H1 (cell line): ENCODE data around the gene HP1BP3. TPM values are rescaled to one million over a fixed set of nuclear protein-coding genes. Genes with fewer than 3 reads are reported as not detected.

Source experiments
- CTCF ChIA-PET: fragments of 300-600 bp; sonication (Branson Sonifier 250); formaldehyde crosslinking; loops from one replicate; lab custom pipeline; 2021; ENCODE audit not compliant: partially characterized antibody; lab: Charles Lee
- POLR2A ChIA-PET: fragments of 300-600 bp; sonication (Branson Sonifier 250); formaldehyde crosslinking; loops from one replicate; lab custom pipeline; 2021; ENCODE audit warnings: inconsistent platforms; ENCODE audit not compliant: partially characterized antibody; lab: Charles Lee
- DNase-seq, 2 experiments: peaks; one replicate each; pipeline versions ENCODE4 v3.0.0 to v3.0.0-alpha.2; 2010 to 2022; ENCODE audit warnings: low spot score in 2 of 2, low read depth in 1 of 2, mixed read lengths in 1 of 2
- FAIRE-seq: peaks from 2 replicates; lab custom pipeline; 2011; peaks lifted over from hg19 to GRCh38; lab: Jason Lieb, UNC
- H2AFZ ChIP-seq: 2 replicates; pipeline ENCODE4 v1.8.1; 2012; ENCODE audit warnings: low read length, inconsistent platforms
- H2AK5ac ChIP-seq: 2 replicates; pipeline ENCODE4 v1.6.1; 2013; ENCODE audit warnings: low read depth, low read length
- H2BK120ac ChIP-seq: replicated peaks from 2 replicates; pipeline ENCODE3; 2013; ENCODE audit warnings: low read depth, low read length, inconsistent platforms
- H2BK12ac ChIP-seq: 2 replicates; pipeline ENCODE4 v1.6.1; 2013; ENCODE audit warnings: low read depth, low read length
- H2BK15ac ChIP-seq: 2 replicates; pipeline ENCODE4 v1.6.1; 2013; ENCODE audit warnings: low read length
- H2BK20ac ChIP-seq: 2 replicates; pipeline ENCODE4 v1.6.1; 2013; ENCODE audit warnings: low read length
- H2BK5ac ChIP-seq: 2 replicates; pipeline ENCODE4 v1.6.1; 2013; ENCODE audit warnings: low read depth, low read length
- H3K14ac ChIP-seq: 2 replicates; pipeline ENCODE4 v1.6.1; 2013; ENCODE audit warnings: inconsistent platforms; ENCODE audit not compliant: insufficient read length
- H3K18ac ChIP-seq: 2 replicates; pipeline ENCODE4 v1.6.1; 2013; ENCODE audit warnings: low read length; ENCODE audit errors: extremely low read depth
- H3K23ac ChIP-seq: 2 replicates; pipeline ENCODE4 v1.6.1; 2013; ENCODE audit warnings: inconsistent platforms; ENCODE audit not compliant: insufficient read length
- H3K23me2 ChIP-seq: 2 replicates; pipeline ENCODE4 v1.6.1; 2013; ENCODE audit warnings: low read depth, low read length
- H3K27ac ChIP-seq: 2 replicates; pipeline ENCODE4 v1.6.1; 2011; ENCODE audit warnings: low read depth, low read length, inconsistent platforms
- H3K27me3 ChIP-seq, 4 experiments: replicated peaks in 1 of 4; 1 replicate in 1 of 4; 2 replicates in 3 of 4; pipeline versions ENCODE4 v1.6.1 to v1.8.1; 2011 to 2013; ENCODE audit warnings: low read length in 3 of 4, mild to moderate bottlenecking in 3 of 4, inconsistent platforms in 2 of 4, mixed read lengths in 2 of 4, moderate library complexity in 1 of 4; ENCODE audit not compliant: control insufficient read depth in 3 of 4, insufficient read depth in 3 of 4; ENCODE audit errors: extremely low read depth in 1 of 4
- H3K36me3 ChIP-seq, 4 experiments: 2 replicates each; pipeline versions ENCODE4 v1.6.1 to v1.8.1; 2011 to 2013; ENCODE audit warnings: mild to moderate bottlenecking in 4 of 4, low read length in 3 of 4, moderate library complexity in 2 of 4, control low read depth in 1 of 4, inconsistent platforms in 1 of 4; ENCODE audit not compliant: insufficient read depth in 4 of 4, control insufficient read depth in 2 of 4
- H3K4ac ChIP-seq: replicated peaks from 2 replicates; pipeline ENCODE3; 2013; ENCODE audit warnings: low read length, low read depth, mixed read lengths, inconsistent platforms; ENCODE audit not compliant: insufficient read length
- H3K4me1 ChIP-seq, 4 experiments: replicated peaks in 1 of 4; 1 replicate in 1 of 4; 2 replicates in 3 of 4; pipeline versions ENCODE4 v1.6.1 to v1.8.1; 2011 to 2013; ENCODE audit warnings: low read length in 3 of 4, inconsistent platforms in 2 of 4, mixed read lengths in 1 of 4; ENCODE audit not compliant: insufficient read depth in 4 of 4, control insufficient read depth in 3 of 4
- H3K4me2 ChIP-seq, 2 experiments: 2 replicates each; pipeline versions ENCODE4 v1.6.1 to v1.8.1; 2011 to 2013; ENCODE audit warnings: low read depth in 2 of 2, low read length in 2 of 2, control low read depth in 1 of 2, inconsistent platforms in 1 of 2, mild to moderate bottlenecking in 1 of 2; ENCODE audit not compliant: insufficient read depth in 1 of 2
- H3K4me3 ChIP-seq, 4 experiments: fragments of 200-600, 300-600 bp in 1 of 4; sonication (generic), shearing (Covaris generic), sonication (Bioruptor Twin) in 1 of 4; 2 replicates each; pipeline versions ENCODE4 v1.5.1 to v1.8.1; 2011 to 2016; ENCODE audit warnings: low read length in 4 of 4, low read depth in 3 of 4, control low read depth in 2 of 4, inconsistent platforms in 2 of 4, mild to moderate bottlenecking in 2 of 4, mixed read lengths in 1 of 4, moderate library complexity in 1 of 4; ENCODE audit not compliant: insufficient read depth in 2 of 4; ENCODE audit errors: extremely low read depth in 1 of 4
- H3K56ac ChIP-seq: replicated peaks from 2 replicates; pipeline ENCODE3; 2013; ENCODE audit warnings: low read depth, mild to moderate bottlenecking, mixed read lengths, low read length, inconsistent platforms; ENCODE audit not compliant: insufficient read length
- H3K79me1 ChIP-seq: 2 replicates; pipeline ENCODE4 v1.6.1; 2013; ENCODE audit warnings: low read depth, low read length, control low read depth
- H3K79me2 ChIP-seq, 2 experiments: 2 replicates each; pipeline versions ENCODE4 v1.6.1 to v1.8.1; 2012 to 2013; ENCODE audit warnings: low read length in 2 of 2, mild to moderate bottlenecking in 2 of 2, inconsistent platforms in 1 of 2; ENCODE audit not compliant: insufficient read depth in 2 of 2, control insufficient read depth in 1 of 2
- H3K9ac ChIP-seq, 4 experiments: replicated peaks in 1 of 4; 1 replicate in 1 of 4; 2 replicates in 3 of 4; pipeline versions ENCODE4 v1.6.1 to v1.8.1; 2011 to 2013; ENCODE audit warnings: low read depth in 3 of 4, low read length in 3 of 4, control low read depth in 2 of 4, mild to moderate bottlenecking in 2 of 4, moderate library complexity in 2 of 4, inconsistent platforms in 1 of 4; ENCODE audit errors: extremely low read depth in 1 of 4
- H3K9me3 ChIP-seq, 2 experiments: 2 replicates each; pipeline versions ENCODE4 v1.6.1 to v1.8.1; 2012 to 2013; ENCODE audit warnings: mild to moderate bottlenecking in 2 of 2, moderate library complexity in 2 of 2, control low read depth in 1 of 2, inconsistent platforms in 1 of 2, low read depth in 1 of 2, low read length in 1 of 2, mixed read lengths in 1 of 2; ENCODE audit not compliant: insufficient read depth in 2 of 2
- H4K20me1 ChIP-seq, 2 experiments: replicated peaks in 1 of 2; 2 replicates each; pipeline versions ENCODE3 to v1.8.1; 2011 to 2013; ENCODE audit warnings: inconsistent platforms in 2 of 2, low read length in 2 of 2, mild to moderate bottlenecking in 1 of 2; ENCODE audit not compliant: insufficient read depth in 2 of 2, control insufficient read depth in 1 of 2
- H4K5ac ChIP-seq: 2 replicates; pipeline ENCODE4 v1.6.1; 2013; ENCODE audit warnings: low read length, low read depth, mixed read lengths, inconsistent platforms; ENCODE audit not compliant: insufficient read length
- H4K8ac ChIP-seq: 2 replicates; pipeline ENCODE4 v1.8.0; 2013; ENCODE audit warnings: mild to moderate bottlenecking, moderate library complexity, low read length, inconsistent platforms; ENCODE audit not compliant: insufficient read depth; ENCODE audit errors: extremely low read depth
- H4K91ac ChIP-seq: replicated peaks from 2 replicates; pipeline ENCODE3; 2013; ENCODE audit warnings: low read length, mixed read lengths, inconsistent platforms; ENCODE audit not compliant: insufficient read length
- BRCA1 ChIP-seq: IDR thresholded peaks from 2 replicates; pipeline ENCODE4 v1.6.1; 2012; ENCODE audit warnings: low read depth, low read length, improper control_type of control experiment
- CHD1 ChIP-seq: IDR thresholded peaks from 2 replicates; pipeline ENCODE4 v1.6.1; 2012; ENCODE audit warnings: low read depth, low read length, improper control_type of control experiment
- HDAC6 ChIP-seq: IDR thresholded peaks from one replicate; pipeline ENCODE4 v1.7.1; 2012; ENCODE audit warnings: low read depth, mild to moderate bottlenecking, inconsistent platforms, low read length, moderate library complexity
- MAFK ChIP-seq: IDR thresholded peaks from 2 replicates; pipeline ENCODE4 v1.6.1; 2012; ENCODE audit warnings: low read depth, mild to moderate bottlenecking, improper control_type of control experiment, low read length
- NRF1 ChIP-seq: IDR thresholded peaks from 2 replicates; pipeline ENCODE4 v1.6.1; 2011; ENCODE audit warnings: mild to moderate bottlenecking, low read depth, low read length, improper control_type of control experiment
- POLR2AphosphoS5 ChIP-seq: IDR thresholded peaks from 2 replicates; pipeline ENCODE4 v1.6.1; 2011; ENCODE audit warnings: low read depth, low read length
- RBBP5 ChIP-seq: IDR thresholded peaks from 2 replicates; pipeline ENCODE4 v1.7.1; 2012; ENCODE audit warnings: low read depth, mild to moderate bottlenecking, inconsistent platforms, low read length, moderate library complexity, borderline replicate concordance
- RXRA ChIP-seq: IDR thresholded peaks from 2 replicates; pipeline ENCODE4 v1.6.1; 2011; ENCODE audit warnings: low read depth, mild to moderate bottlenecking, low read length, moderate library complexity; ENCODE audit not compliant: insufficient read depth
- SIX5 ChIP-seq: IDR thresholded peaks from 2 replicates; pipeline ENCODE4 v1.6.1; 2011; ENCODE audit warnings: mild to moderate bottlenecking, low read depth, low read length
- SRF ChIP-seq: IDR thresholded peaks from 2 replicates; pipeline ENCODE4 v1.6.1; 2011; ENCODE audit warnings: mild to moderate bottlenecking, low read depth, low read length, moderate library complexity
- USF2 ChIP-seq: IDR thresholded peaks from 2 replicates; pipeline ENCODE4 v1.6.1; 2011; ENCODE audit warnings: low read length, improper control_type of control experiment
- ZNF274 ChIP-seq: IDR thresholded peaks from 2 replicates; pipeline ENCODE4 v1.7.0; 2012; ENCODE audit warnings: low read length, borderline replicate concordance; ENCODE audit errors: extremely low read depth
- WGBS, 2 experiments: shearing (Covaris generic) in 1 of 2; methylation state at CpG; one replicate each; pipeline versions ENCODE4 v1.1.6 to v1.1.7; 2013 to 2015; ENCODE audit warnings: low lambda C conversion rate in 2 of 2, mixed read lengths in 2 of 2, inconsistent platforms in 1 of 2, low coverage in 1 of 2, missing lambda C conversion rate in 1 of 2; ENCODE audit not compliant: insufficient replicate concordance in 2 of 2, insufficient coverage in 1 of 2, insufficient read length in 1 of 2; ENCODE audit errors: extremely low coverage in 1 of 2, missing lambda C conversion rate in 1 of 2; 5-methylcytosine and 5-hydroxymethylcytosine counted together
- polyA plus RNA-seq, 7 experiments: library from polyadenylated mRNA; depleted of rRNA in 3 of 7; stranded (reverse) in 5 of 7; unstranded in 2 of 7; fragments of >200 nt in 5 of 7; fragments of 200-250 nt in 2 of 7; gene quantifications; 1 replicate in 5 of 7; 2 replicates in 1 of 7; 4 replicates in 1 of 7; pipeline versions ENCODE4 v1.2.1 to v1.2.3, GENCODE V29; 2011 to 2013; ENCODE audit warnings: missing spikeins in 2 of 7, mixed read lengths in 2 of 7
- total RNA-seq: library from RNA; stranded (reverse); fragmentation: NEBNext Ultra II Directional; extraction: Animal tissue kit (Norgen Biotek cat#: 25700); gene quantifications from 2 replicates; pipeline ENCODE4 v1.2.1, GENCODE V29; 2021

Gene HP1BP3
- total and polyA plus RNA-seq, 2 of the 8 experiments (the other 6 are each of a cell fraction or from before 2014, with no cell fraction given), result 47.4 to 125 TPM

- H2AK5ac ChIP-seq, result no peak overlapping the region
- H2BK15ac ChIP-seq, result no peak overlapping the region
- no peak overlapping the region for H3K56ac ChIP-seq
- no peak overlapping the region for H2BK5ac ChIP-seq
- H3K4me2 ChIP-seq, result no peak overlapping the region
- H2BK120ac ChIP-seq, result no peak overlapping the region
- no peak overlapping the region for H4K91ac ChIP-seq
- no peaks in the 10 kb centered on the region for H3K4me1 ChIP-seq
- no peaks in the 10 kb centered on the region for H3K79me1 ChIP-seq
- WGBS, 2 experiments, result 93% methylated on average over 18 of the region's 18 CpGs; no CpG with 5 or more reads in 1 of the 2 experiments
- H3K18ac ChIP-seq, result no peak overlapping the region
- H3K4me3 ChIP-seq, result no peak overlapping the region
- POLR2A ChIA-PET, result interaction anchor here (0.7 to 1.3 kb wide), 3 partner anchors 10 to 13 kb away, joined by 3 to 4 read pairs (median 3); no protein-coding TSS in a partner anchor
- no peaks in the 10 kb centered on the region for H3K79me2 ChIP-seq
- H3K23ac ChIP-seq, result no peak overlapping the region
- H3K23me2 ChIP-seq, result no peaks in the 10 kb centered on the region
- H3K36me3 ChIP-seq, result no peaks in the 10 kb centered on the region; a peak in 1 of 8 replicates
- DNase-seq, result no peak
- no peak overlapping the region for H3K4ac ChIP-seq
- no peak overlapping the region for H2BK12ac ChIP-seq
- no peak for FAIRE-seq
- no peak overlapping the region for H3K14ac ChIP-seq
- CTCF ChIA-PET, result interaction anchor here (0.6 to 1.7 kb wide), 6 partner anchors 14 to 454 kb away, joined by 3 to 5 read pairs (median 3); partner anchors contain the start of gene HP1BP3
- no peak overlapping the region for H2BK20ac ChIP-seq
- H3K27me3 ChIP-seq, result no peaks in the 10 kb centered on the region
- H2AFZ ChIP-seq, result no peak overlapping the region
- no peak overlapping the region for H4K8ac ChIP-seq
- no peaks in the 10 kb centered on the region for H3K9me3 ChIP-seq
- H4K20me1 ChIP-seq, result peaks cover 1 to 5% of the 10 kb centered on the region in 2 experiments
- H3K9ac ChIP-seq, result no peak overlapping the region
- H4K5ac ChIP-seq, result no peak overlapping the region
- no peak overlapping the region for H3K27ac ChIP-seq
- TF ChIP-seq MAFK, result no peak
- TF ChIP-seq SRF, result no peak
- no peak for TF ChIP-seq RXRA
- no peak for TF ChIP-seq ZNF274
- TF ChIP-seq CHD1, result no peak
- no peak for TF ChIP-seq HDAC6
- no peak for TF ChIP-seq BRCA1
- TF ChIP-seq USF2, result no peak
- TF ChIP-seq RBBP5, result no peak
- no peak for TF ChIP-seq SIX5
- TF ChIP-seq NRF1, result no peak
- TF ChIP-seq POLR2AphosphoS5, result no peak
Measured at GRCh38 chr1:20710469-20711284, 76.4 kb downstream of the HP1BP3 start.
